GM19351 (cell line): Measurements from ENCODE around the gene MAP10.
"Not testable (repeated sequence)": the region's sequence is repeated elsewhere in the genome, so short reads cannot be mapped to it uniquely, and the experiment has no call there.

ENCODE experiments used
- ATAC-seq: cut with Tn5 transposase; IDR thresholded peaks from one replicate; pipeline ENCODE4 v1.9.1; 2021; ENCODE audit warnings: mild to moderate bottlenecking, moderate library complexity; ENCODE audit not compliant: unreplicated experiment

The MAP10 gene

GRCh38 chr1:232805269-232806185, at the start of gene MAP10:
Gene MAP10 (plus strand): TSS chr1:232805416. CDS start chr1:232805450, 34 bp downstream.
- peak; percentile 79 for ATAC-seq

- no peak for ATAC-seq
Measured at GRCh38 chr1:232764458-232765251, 40.6 kb upstream of the MAP10 start.

GRCh38 chr1:232765542-232765941, 39.7 kb upstream of the MAP10 start:
- no peak for ATAC-seq

GRCh38 chr1:232766241-232766890, 38.9 kb upstream of the MAP10 start:
- ATAC-seq = no peak

- no peak for ATAC-seq
Measured at GRCh38 chr1:232766904-232767303, 38.3 kb upstream of the MAP10 start.

- no peak for ATAC-seq
Measured at GRCh38 chr1:232767305-232768074, 37.7 kb upstream of the MAP10 start.

GRCh38 chr1:232768793-232769192, 36.4 kb upstream of the MAP10 start:
- ATAC-seq = no peak

- ATAC-seq = no peak
Measured at GRCh38 chr1:232769733-232770132, 35.5 kb upstream of the MAP10 start.

GRCh38 chr1:232773752-232774151, 31.5 kb upstream of the MAP10 start:
- ATAC-seq = no peak

GRCh38 chr1:232776526-232777106, 28.6 kb upstream of the MAP10 start:
- no peak for ATAC-seq

GRCh38 chr1:232780354-232780753, 24.9 kb upstream of the MAP10 start:
- ATAC-seq = no peak

- ATAC-seq = no peak
Measured at GRCh38 chr1:232784794-232785193, 20.4 kb upstream of the MAP10 start.

- not testable (repeated sequence) for ATAC-seq
Measured at GRCh38 chr1:232785630-232786029, 19.6 kb upstream of the MAP10 start.

GRCh38 chr1:232786845-232787455, 18.3 kb upstream of the MAP10 start:
- ATAC-seq = no peak

GRCh38 chr1:232788235-232788872, 16.9 kb upstream of the MAP10 start:
- no peak for ATAC-seq

- ATAC-seq = no peak
Measured at GRCh38 chr1:232789651-232790050, 15.6 kb upstream of the MAP10 start.

- no peak for ATAC-seq
Measured at GRCh38 chr1:232792949-232793348, 12.3 kb upstream of the MAP10 start.

GRCh38 chr1:232793944-232794343, 11.3 kb upstream of the MAP10 start:
- peak; percentile 60 for ATAC-seq

GRCh38 chr1:232795497-232796053, 9.6 kb upstream of the MAP10 start:
- no peak for ATAC-seq
